KMS-11 (cell line): Measurements from ENCODE around the gene PLAAT3.

ENCODE experiments used
- H2AFZ ChIP-seq: fragments of 200-600 bp; sonication (generic); 2 replicates; pipeline ENCODE4 v1.6.1; 2016; ENCODE audit warnings: antibody characterized with exemption, mixed run types, low read depth
- H3K27ac ChIP-seq: fragments of 200-600 bp; sonication (generic); 2 replicates; pipeline ENCODE4 v1.6.1; 2016; ENCODE audit warnings: mild to moderate bottlenecking, mixed run types
- H3K27me3 ChIP-seq: fragments of 200-600 bp; sonication (generic); 2 replicates; pipeline ENCODE4 v1.6.1; 2017; ENCODE audit warnings: mild to moderate bottlenecking, low read depth, mixed run types, moderate library complexity; ENCODE audit not compliant: insufficient read depth
- H3K36me3 ChIP-seq: fragments of 200-600 bp; sonication (generic); 2 replicates; pipeline ENCODE4 v1.6.1; 2017; ENCODE audit warnings: mild to moderate bottlenecking, mixed run types; ENCODE audit not compliant: insufficient read depth
- H3K4me1 ChIP-seq: fragments of 200-600 bp; sonication (generic); 2 replicates; pipeline ENCODE4 v1.6.1; 2016; ENCODE audit warnings: mild to moderate bottlenecking, low read depth, mixed run types; ENCODE audit not compliant: poor library complexity, severe bottlenecking
- H3K4me2 ChIP-seq: fragments of 200-600 bp; sonication (generic); 2 replicates; pipeline ENCODE4 v1.7.0; 2016; ENCODE audit warnings: mild to moderate bottlenecking, mixed run types
- H3K4me3 ChIP-seq: fragments of 200-600 bp; sonication (generic); IDR thresholded peaks from 2 replicates; pipeline ENCODE4 v1.6.1; 2017; ENCODE audit warnings: low read depth, low read length, mixed read lengths; ENCODE audit not compliant: insufficient read depth
- H3K79me2 ChIP-seq: fragments of 200-600 bp; sonication (generic); 2 replicates; pipeline ENCODE4 v1.6.1; 2016; ENCODE audit warnings: low read depth, mixed run types; ENCODE audit not compliant: insufficient read depth
- H3K9ac ChIP-seq: fragments of 200-600 bp; sonication (generic); 2 replicates; pipeline ENCODE4 v1.6.1; 2016; ENCODE audit warnings: mild to moderate bottlenecking, mixed run types
- H4K20me1 ChIP-seq: fragments of 200-600 bp; sonication (generic); 2 replicates; pipeline ENCODE4 v1.6.1; 2016; ENCODE audit warnings: mild to moderate bottlenecking, mixed run types; ENCODE audit not compliant: insufficient read depth
- CTCF ChIP-seq: fragments of 200-600 bp; sonication (generic); conservative IDR thresholded peaks from 2 replicates; pipeline ENCODE4 v1.6.1; 2017; ENCODE audit warnings: low read depth, mild to moderate bottlenecking, antibody characterized with exemption, low read length, moderate library complexity, mixed read lengths

Gene PLAAT3

DNA sequence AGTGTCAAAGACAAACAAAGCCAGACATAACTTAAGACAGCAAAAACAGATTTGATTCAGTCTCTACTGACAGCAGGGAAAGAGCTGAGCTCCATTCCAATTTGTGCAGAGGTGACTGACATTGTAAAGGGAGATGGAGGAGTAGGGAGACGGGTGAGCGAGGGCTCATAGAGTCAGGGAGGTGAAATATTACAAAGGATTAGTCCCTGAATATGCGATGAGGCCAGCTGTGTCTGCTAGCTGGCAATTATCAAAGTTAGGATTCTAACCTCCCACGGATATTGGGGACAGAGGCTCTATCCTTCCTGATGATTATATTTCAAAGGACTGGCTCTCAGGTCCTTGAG is 59.4 kb downstream of the PLAAT3 start:
- no peak overlapping the region for H3K27ac ChIP-seq
- no peaks in the 10 kb centered on the region for H4K20me1 ChIP-seq
- H3K4me2 ChIP-seq = no peak overlapping the region
- H3K79me2 ChIP-seq = no peaks in the 10 kb centered on the region
- no peaks in the 10 kb centered on the region for H3K36me3 ChIP-seq
- H3K9ac ChIP-seq = no peak overlapping the region
- TF ChIP-seq CTCF = no peak
- H3K27me3 ChIP-seq = no peaks in the 10 kb centered on the region
- H2AFZ ChIP-seq = no peak overlapping the region
- no peak overlapping the region for H3K4me3 ChIP-seq
- H3K4me1 ChIP-seq = peaks cover 21% of the 10 kb centered on the region

DNA sequence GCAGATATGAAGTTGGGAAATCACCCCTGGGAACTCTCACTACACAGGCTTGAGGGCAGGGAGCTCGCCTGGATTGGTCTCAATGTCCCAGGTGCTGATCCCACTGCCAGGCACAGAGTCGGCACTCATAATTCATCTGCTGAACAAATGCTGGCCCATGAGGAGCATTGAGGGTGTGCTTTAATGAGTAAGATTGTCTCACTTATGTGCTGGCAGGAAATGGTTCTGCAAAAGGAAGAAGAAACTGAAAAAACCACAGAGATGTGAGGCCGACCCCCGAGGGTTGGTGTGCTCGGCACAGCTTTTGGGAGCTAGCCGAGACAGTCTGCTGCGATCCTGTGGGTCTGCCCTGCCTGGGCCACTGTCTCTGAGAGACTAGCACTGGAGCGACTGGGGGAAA is 60.5 kb downstream of the PLAAT3 start:
- Histone ChIP-seq H3K4me2 (peak overlapping the region; percentile 45; the same call in 1 of the 2 replicates), H4K20me1 (no peaks in the 10 kb centered on the region), H3K36me3 (no peaks in the 10 kb centered on the region), H3K4me3 (no peak overlapping the region), H3K27ac (no peak overlapping the region), H3K4me1 (peaks cover 21% of the 10 kb centered on the region), H3K79me2 (no peaks in the 10 kb centered on the region), H2AFZ (peak overlapping the region; percentile 39), H3K9ac (no peak overlapping the region; the same call in 1 of the 2 replicates), H3K27me3 (no peaks in the 10 kb centered on the region)
- no peak for TF ChIP-seq CTCF

DNA sequence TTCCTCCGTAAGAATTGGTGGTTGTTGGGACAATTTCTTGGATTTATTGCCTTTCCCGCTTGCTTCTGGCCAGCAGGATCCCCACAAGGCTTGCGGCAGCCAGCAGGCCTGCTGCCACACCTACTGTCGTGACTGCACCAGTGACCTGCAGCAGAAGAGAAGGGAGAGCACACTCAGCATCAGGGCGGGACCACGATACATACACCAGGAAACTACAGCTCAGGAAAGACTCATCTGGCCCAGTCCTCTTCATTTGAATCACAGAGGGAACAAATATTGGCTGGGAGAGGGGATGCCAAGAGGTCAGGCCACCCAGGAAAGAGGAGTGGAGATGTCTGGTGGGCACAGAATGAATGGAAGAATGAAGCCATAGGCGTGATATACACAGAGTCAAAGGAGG is 61.3 kb downstream of the PLAAT3 start:
- Histone ChIP-seq H3K9ac (no peak overlapping the region), H2AFZ (no peak overlapping the region), H4K20me1 (no peaks in the 10 kb centered on the region), H3K27ac (no peak overlapping the region), H3K4me3 (no peak overlapping the region), H3K4me2 (no peak overlapping the region), H3K27me3 (no peaks in the 10 kb centered on the region), H3K4me1 (peaks cover 21% of the 10 kb centered on the region), H3K79me2 (no peaks in the 10 kb centered on the region), H3K36me3 (no peaks in the 10 kb centered on the region)
- TF ChIP-seq CTCF = no peak

GRCh38 chr11:63551889-63552266 is 62.4 kb downstream of the PLAAT3 start:
- Histone ChIP-seq H3K9ac (no peak overlapping the region), H3K4me2 (no peak overlapping the region), H3K4me3 (no peak overlapping the region), H3K27me3 (no peaks in the 10 kb centered on the region), H3K79me2 (no peaks in the 10 kb centered on the region), H4K20me1 (no peaks in the 10 kb centered on the region), H3K27ac (no peak overlapping the region), H3K4me1 (peaks cover 21% of the 10 kb centered on the region), H2AFZ (no peak overlapping the region), H3K36me3 (no peaks in the 10 kb centered on the region)
- TF ChIP-seq CTCF = no peak
